IMR-90 (cell line): ENCODE data around the gene LAMA2. TPM values are rescaled to one million over a fixed set of nuclear protein-coding genes. Genes with fewer than 3 reads are reported as not detected.

Experiments
- ATAC-seq: fragments of 200-7000 bp; cut with Tn5 transposase; 2 replicates; pipeline ENCODE4 v1.9.1; 2020; ENCODE audit warnings: low read depth, mild to moderate bottlenecking, moderate library complexity
- BruUV-seq: library from RNA; stranded (reverse); fragments of 400-500 nt; replicated peaks from 2 replicates; lab custom pipeline; 2021; lab: Mats Ljungman, UMichigan
- CTCF ChIA-PET: fragments of 300-600 bp; formaldehyde crosslinking; extraction: SDS; loops from one replicate; lab custom pipeline; 2021; ENCODE audit warnings: antibody characterized with exemption; lab: Yijun Ruan, JAX
- POLR2A ChIA-PET: fragments of 300-600 bp; sonication (Branson Sonifier 250); formaldehyde crosslinking; loops from one replicate; lab custom pipeline; 2022; ENCODE audit warnings: antibody characterized with exemption; ENCODE audit not compliant: unreplicated experiment; lab: Charles Lee
- DNase-seq: peaks from one replicate; pipeline ENCODE4 v3.0.0; 2013
- H2AFZ ChIP-seq: replicated peaks from 2 replicates; pipeline ENCODE3; 2013; ENCODE audit warnings: low read length, mild to moderate bottlenecking; ENCODE audit not compliant: poor library complexity
- H2AK5ac ChIP-seq: 2 replicates; pipeline ENCODE4 v1.6.1; 2013; ENCODE audit warnings: low read depth, low read length, inconsistent platforms
- H2AK9ac ChIP-seq: replicated peaks from 2 replicates; pipeline ENCODE3; 2013; ENCODE audit warnings: mild to moderate bottlenecking, low read depth, low read length, moderate library complexity; ENCODE audit not compliant: poor library complexity
- H2BK120ac ChIP-seq: 2 replicates; pipeline ENCODE4 v1.6.1; 2013; ENCODE audit warnings: low read depth, low read length, inconsistent platforms
- H2BK15ac ChIP-seq: 3 replicates; pipeline ENCODE4 v1.6.1; 2013; ENCODE audit warnings: low read depth, low read length, inconsistent platforms
- H2BK20ac ChIP-seq: 2 replicates; pipeline ENCODE4 v1.6.1; 2013; ENCODE audit warnings: low read depth, mild to moderate bottlenecking, inconsistent platforms, low read length, moderate library complexity
- H2BK5ac ChIP-seq: 2 replicates; pipeline ENCODE4 v1.6.1; 2013; ENCODE audit warnings: mild to moderate bottlenecking, low read depth, low read length, inconsistent platforms; ENCODE audit not compliant: poor library complexity, severe bottlenecking
- H3K14ac ChIP-seq: replicated peaks from 2 replicates; pipeline ENCODE4 v1.6.1; 2013; ENCODE audit warnings: low read depth, low read length, inconsistent platforms
- H3K18ac ChIP-seq: 2 replicates; pipeline ENCODE4 v1.6.1; 2013; ENCODE audit warnings: low read depth, low read length, control low read depth
- H3K23ac ChIP-seq: 2 replicates; pipeline ENCODE4 v1.6.1; 2013; ENCODE audit warnings: low read depth, low read length, inconsistent platforms
- H3K27ac ChIP-seq: 2 replicates; pipeline ENCODE4 v1.5.1; 2013; ENCODE audit warnings: mild to moderate bottlenecking, control low read depth, low read length; ENCODE audit not compliant: insufficient read depth
- H3K27me3 ChIP-seq: 2 replicates; pipeline ENCODE4 v1.6.1; 2013; ENCODE audit warnings: low read length; ENCODE audit not compliant: control insufficient read depth, insufficient read depth
- H3K36me3 ChIP-seq: 2 replicates; pipeline ENCODE4 v1.6.1; 2013; ENCODE audit warnings: low read length, mixed read lengths; ENCODE audit not compliant: control insufficient read depth, insufficient read depth
- H3K4ac ChIP-seq: 2 replicates; pipeline ENCODE4 v1.6.1; 2013; ENCODE audit warnings: low read depth, low read length, inconsistent platforms
- H3K4me1 ChIP-seq: 2 replicates; pipeline ENCODE4 v1.6.1; 2013; ENCODE audit warnings: low read length, mixed read lengths; ENCODE audit not compliant: control insufficient read depth, insufficient read depth
- H3K4me2 ChIP-seq: 2 replicates; pipeline ENCODE4 v1.6.1; 2013; ENCODE audit warnings: low read depth, mild to moderate bottlenecking, control low read depth, low read length, moderate library complexity
- H3K4me3 ChIP-seq: 2 replicates; pipeline ENCODE4 v1.5.1; 2013; ENCODE audit warnings: low read depth, mild to moderate bottlenecking, control low read depth, low read length, moderate library complexity; ENCODE audit not compliant: insufficient read depth
- H3K56ac ChIP-seq: 2 replicates; pipeline ENCODE4 v1.6.1; 2013; ENCODE audit warnings: low read length, inconsistent platforms; ENCODE audit not compliant: insufficient read depth; ENCODE audit errors: extremely low read depth
- H3K79me1 ChIP-seq, 2 experiments: 2 replicates each; pipeline ENCODE4 v1.6.1; 2013; ENCODE audit warnings: low read length in 2 of 2, inconsistent platforms in 1 of 2, low read depth in 1 of 2
- H3K9ac ChIP-seq: 2 replicates; pipeline ENCODE4 v1.6.1; 2013; ENCODE audit warnings: low read depth, low read length, control low read depth
- H3K9me1 ChIP-seq: 2 replicates; pipeline ENCODE4 v1.6.1; 2013; ENCODE audit warnings: low read length, inconsistent platforms; ENCODE audit not compliant: insufficient read depth
- H3K9me3 ChIP-seq: 2 replicates; pipeline ENCODE4 v1.6.1; 2013; ENCODE audit warnings: low read length; ENCODE audit not compliant: control insufficient read depth, insufficient read depth
- H4K20me1 ChIP-seq: 2 replicates; pipeline ENCODE4 v1.6.1; 2013; ENCODE audit warnings: low read length, inconsistent platforms; ENCODE audit not compliant: insufficient read depth
- H4K5ac ChIP-seq: 2 replicates; pipeline ENCODE4 v1.6.1; 2013; ENCODE audit warnings: mild to moderate bottlenecking, low read depth, low read length, control low read depth
- H4K8ac ChIP-seq, 2 experiments: 2 replicates each; pipeline ENCODE4 v1.6.1; 2013; ENCODE audit warnings: low read depth in 2 of 2, low read length in 2 of 2, control low read depth in 1 of 2, inconsistent platforms in 1 of 2
- H4K91ac ChIP-seq: 2 replicates; pipeline ENCODE4 v1.6.1; 2013; ENCODE audit warnings: low read depth, low read length, inconsistent platforms; ENCODE audit not compliant: insufficient read depth
- BHLHE40 ChIP-seq: fragments of 150-350 bp; IDR thresholded peaks from 2 replicates; pipeline ENCODE4 v1.6.1; 2016; ENCODE audit warnings: mild to moderate bottlenecking, low read depth, low read length
- CEBPB ChIP-seq: IDR thresholded peaks from 2 replicates; pipeline ENCODE4 v1.6.1; 2012; ENCODE audit warnings: low read depth, low read length, improper control_type of control experiment
- CHD1 ChIP-seq: IDR thresholded peaks from 2 replicates; pipeline ENCODE4 v1.6.1; 2012; ENCODE audit warnings: low read depth, low read length, improper control_type of control experiment
- CTCF ChIP-seq: conservative IDR thresholded peaks from 2 replicates; pipeline ENCODE4 v1.5.1; 2012; ENCODE audit warnings: mild to moderate bottlenecking, low read depth, low read length, improper control_type of control experiment
- ELK1 ChIP-seq: fragments of 150-350 bp; IDR thresholded peaks from 2 replicates; pipeline ENCODE4 v1.6.1; 2016; ENCODE audit warnings: low read depth, mild to moderate bottlenecking, low read length, moderate library complexity, borderline replicate concordance
- FOS ChIP-seq: fragments of 150-350 bp; IDR thresholded peaks from 2 replicates; pipeline ENCODE4 v1.6.1; 2016; ENCODE audit warnings: low read depth, low read length
- MAFK ChIP-seq: IDR thresholded peaks from 2 replicates; pipeline ENCODE4 v1.6.1; 2012; ENCODE audit warnings: low read depth, low read length, improper control_type of control experiment
- MAZ ChIP-seq: IDR thresholded peaks from 2 replicates; pipeline ENCODE4 v1.6.1; 2012; ENCODE audit warnings: low read depth, mild to moderate bottlenecking, low read length, improper control_type of control experiment, moderate library complexity, borderline replicate concordance
- MXI1 ChIP-seq: IDR thresholded peaks from 2 replicates; pipeline ENCODE4 v1.6.1; 2012; ENCODE audit warnings: low read depth, mild to moderate bottlenecking, low read length, moderate library complexity, borderline replicate concordance
- NFE2L2 ChIP-seq: fragments of 150-350 bp; IDR thresholded peaks from 2 replicates; pipeline ENCODE4 v1.6.1; 2016; ENCODE audit warnings: low read depth, mild to moderate bottlenecking, low read length
- POLR2A ChIP-seq: IDR thresholded peaks from 2 replicates; pipeline ENCODE4 v1.6.1; 2012; ENCODE audit warnings: mild to moderate bottlenecking, low read depth, low read length
- RAD21 ChIP-seq: IDR thresholded peaks from 2 replicates; pipeline ENCODE4 v1.6.1; 2012; ENCODE audit warnings: low read length, improper control_type of control experiment
- RCOR1 ChIP-seq: IDR thresholded peaks from 2 replicates; pipeline ENCODE4 v1.6.1; 2012; ENCODE audit warnings: mild to moderate bottlenecking, low read length, improper control_type of control experiment; ENCODE audit not compliant: insufficient replicate concordance
- RFX5 ChIP-seq: IDR thresholded peaks from 2 replicates; pipeline ENCODE4 v1.8.0; 2012; ENCODE audit warnings: low read depth, mild to moderate bottlenecking, low read length, moderate library complexity
- SMC3 ChIP-seq: fragments of 150-350 bp; IDR thresholded peaks from 2 replicates; pipeline ENCODE4 v1.6.1; 2016; ENCODE audit warnings: low read depth, mild to moderate bottlenecking, antibody characterized with exemption, low read length, moderate library complexity
- USF2 ChIP-seq: fragments of 150-350 bp; IDR thresholded peaks from 2 replicates; pipeline ENCODE4 v1.6.1; 2017; ENCODE audit warnings: mild to moderate bottlenecking, antibody characterized with exemption, low read length, low read depth
- WGBS, 2 experiments: methylation state at CpG; one replicate each; pipeline versions ENCODE4 v1.1.5 to v1.1.7; 2013; ENCODE audit warnings: missing lambda C conversion rate in 2 of 2; ENCODE audit not compliant: insufficient read length in 1 of 2; ENCODE audit errors: extremely low coverage in 2 of 2; 5-methylcytosine and 5-hydroxymethylcytosine counted together
- dilution Hi-C: fragments of 300-500 bp; cut with HindIII; formaldehyde crosslinking; loops from one replicate; pipeline ENCODE4 v1.14.3; 2018; ENCODE audit warnings: low sequenced_read_pairs; ENCODE audit not compliant: unreplicated experiment
- in situ Hi-C: fragments of 300-500 bp; cut with MboI; formaldehyde crosslinking; loops from 3 replicates; pipeline ENCODE4 v1.14.3; 2019; ENCODE audit warnings: low sequenced_read_pairs, inconsistent platforms, mixed read lengths
- intact Hi-C: fragments of 100-400 bp; cut with micrococcal nuclease; formaldehyde crosslinking; loops from 2 replicates; pipeline ENCODE4 v1.10.0; 2022
- polyA plus RNA-seq, 3 experiments: library from polyadenylated mRNA; depleted of rRNA; stranded (reverse); fragments of >200 nt; gene quantifications; 2 replicates each; pipeline ENCODE4 v1.2.3, GENCODE V29; 2012; ENCODE audit warnings: low replicate concordance in 1 of 3
- total RNA-seq: library from RNA; depleted of rRNA; stranded (reverse); fragments of >200 nt; gene quantifications from 2 replicates; pipeline ENCODE4 v1.2.3, GENCODE V29; 2012

The LAMA2 gene
- total and polyA plus RNA-seq, 2 of the 4 experiments (the other 2 are of a cell fraction): 9.9 to 13.3 TPM

GRCh38 chr6:129565811-129566210, 682.9 kb downstream of the LAMA2 start:
- in situ Hi-C loops: no loop called here

More at GRCh38 chr6:129565811-129566210, 682.9 kb downstream of the LAMA2 start:
- Histone ChIP-seq H2BK5ac (no peak overlapping the region), H3K14ac (no peak overlapping the region), H3K27me3 (no peaks in the 10 kb centered on the region), H3K79me1 (no peaks in the 10 kb centered on the region), H3K36me3 (no peaks in the 10 kb centered on the region), H2AFZ (no peak overlapping the region), H3K9me3 (no peaks in the 10 kb centered on the region), H3K27ac (no peak overlapping the region), H4K5ac (no peak overlapping the region), H2AK5ac (no peak overlapping the region), H3K4me3 (no peak overlapping the region), H3K4me1 (no peaks in the 10 kb centered on the region), H4K8ac (no peak overlapping the region), H3K4me2 (no peak overlapping the region), H3K23ac (no peak overlapping the region), H2BK15ac (no peak overlapping the region), H3K9ac (no peak overlapping the region), H3K9me1 (no peaks in the 10 kb centered on the region), H3K4ac (no peak overlapping the region), H2AK9ac (no peak overlapping the region), H2BK20ac (no peak overlapping the region), H2BK120ac (no peak overlapping the region), H3K18ac (no peak overlapping the region), H4K91ac (no peak overlapping the region), H3K56ac (no peak overlapping the region), H4K20me1 (no peaks in the 10 kb centered on the region)
- intact Hi-C loops (no loop called here), dilution Hi-C loops (no loop called here)
- BruUV-seq: no TSS peak
- no peak for ATAC-seq
- CTCF ChIA-PET: interaction anchor here (1.0 to 1.4 kb wide), 2 partner anchors 9 to 66 kb away, joined by 3 to 5 read pairs; no protein-coding TSS in a partner anchor
- no peak for DNase-seq
- TF ChIP-seq BHLHE40 (no peak), RAD21 (no peak), RFX5 (no peak), SMC3 (no peak), CTCF (no peak), NFE2L2 (no peak), RCOR1 (no peak), POLR2A (no peak), MXI1 (no peak), MAZ (no peak), CEBPB (no peak), FOS (no peak), USF2 (no peak), ELK1 (no peak), MAFK (no peak), CHD1 (no peak)
- no CpG with 5 or more reads among the region's 2 CpGs for WGBS, 2 experiments
- POLR2A ChIA-PET: no interaction called here
